Skeletal muscle cell (primary cell): ENCODE data around the gene MTHFD1.

Source experiments
- DNase-seq: peaks from one replicate; pipeline ENCODE4 v3.0.0-alpha.2; 2010; ENCODE audit warnings: low read depth
- H3K4me3 ChIP-seq: 2 replicates; pipeline ENCODE4 v1.5.1; 2011; ENCODE audit warnings: low read depth, mild to moderate bottlenecking, control low read depth, low read length, moderate library complexity

Gene MTHFD1

DNA sequence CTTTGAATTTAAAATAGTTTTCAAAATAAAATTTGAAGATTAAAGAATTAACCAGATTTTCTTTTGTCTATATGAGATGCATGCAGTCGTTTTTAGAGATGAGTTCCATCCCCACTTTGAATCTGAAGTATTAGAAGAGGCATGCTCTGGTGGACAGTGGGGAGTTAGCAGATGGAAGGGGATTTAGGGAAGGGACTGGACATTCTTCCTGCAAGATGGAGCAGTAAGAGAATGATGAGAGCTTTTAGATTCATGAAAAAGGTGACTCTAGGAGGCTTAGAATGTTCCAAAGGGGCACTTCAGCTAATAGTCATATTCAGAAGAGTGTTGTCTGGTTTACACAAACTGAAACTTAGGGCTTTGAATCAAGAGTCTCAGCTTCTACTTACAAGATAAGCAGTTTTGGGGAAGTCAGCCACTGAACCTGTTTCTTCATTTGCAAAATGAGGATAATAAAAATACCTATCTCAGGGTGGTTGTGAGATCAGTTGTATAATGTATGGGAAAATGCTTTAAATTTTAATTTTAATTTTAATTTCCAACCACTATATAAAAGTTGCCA lies 120.1 kb downstream of the MTHFD1 start:
- no peak overlapping the region for H3K4me3 ChIP-seq
- no peak for DNase-seq

DNA sequence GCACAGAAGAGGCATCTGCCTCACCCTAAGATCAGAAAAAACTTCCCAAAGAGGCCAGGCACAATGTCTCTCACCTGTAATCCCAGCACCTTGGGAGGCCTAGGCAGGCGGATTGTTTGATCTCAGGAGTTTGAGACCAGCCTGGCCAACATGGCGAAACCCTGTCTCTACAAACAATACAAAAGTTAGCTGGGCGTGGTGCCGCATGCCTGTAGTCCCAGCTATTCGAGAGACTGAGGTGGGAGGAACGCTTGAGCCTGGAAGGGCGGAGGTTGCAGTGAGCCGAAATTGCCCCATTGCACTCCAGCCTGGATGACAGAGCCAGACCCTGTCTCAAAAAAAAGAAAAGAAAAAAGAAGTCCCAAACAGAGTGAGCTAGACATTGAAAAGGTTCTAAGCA lies 120.9 kb downstream of the MTHFD1 start:
- DNase-seq = no peak
- H3K4me3 ChIP-seq = no peak overlapping the region
